Thymus (tissue), 11 donors: ENCODE results near the gene NCR3LG1. TPM values are rescaled to one million over a fixed set of nuclear protein-coding genes. Genes with fewer than 3 reads are reported as not detected.

Experiments
- DNase-seq, 9 donors: peaks; one replicate each; pipeline ENCODE4 v3.0.0-alpha.2; 2013; ENCODE audit warnings: low spot score in 9 of 9, low read depth in 6 of 9, missing footprints in 1 of 9
- H3K27ac ChIP-seq, 2 donors: one replicate each; pipeline ENCODE4 v1.5.1; 2013; ENCODE audit warnings: control low read depth in 1 of 2, low read depth in 1 of 2, low read length in 1 of 2, mild to moderate bottlenecking in 1 of 2, moderate library complexity in 1 of 2
- H3K27me3 ChIP-seq, 2 donors: one replicate each; pipeline ENCODE4 v1.5.1; 2013; ENCODE audit warnings: low read length in 1 of 2; ENCODE audit not compliant: control insufficient read depth in 2 of 2, insufficient read depth in 1 of 2
- H3K36me3 ChIP-seq, 2 donors: one replicate each; pipeline ENCODE4 v1.5.1; 2013; ENCODE audit warnings: low read length in 1 of 2, mild to moderate bottlenecking in 1 of 2, moderate library complexity in 1 of 2; ENCODE audit not compliant: control insufficient read depth in 2 of 2, insufficient read depth in 2 of 2
- H3K4me1 ChIP-seq, 2 donors: one replicate each; pipeline ENCODE4 v1.5.1; 2013; ENCODE audit warnings: low read length in 2 of 2; ENCODE audit not compliant: control insufficient read depth in 2 of 2, insufficient read depth in 2 of 2
- H3K4me3 ChIP-seq, 2 donors: one replicate each; pipeline ENCODE4 v1.5.1; 2013; ENCODE audit warnings: low read length in 2 of 2, control low read depth in 1 of 2, mild to moderate bottlenecking in 1 of 2
- H3K9me3 ChIP-seq, 2 donors: one replicate each; pipeline ENCODE4 v1.5.1; 2013; ENCODE audit warnings: low read length in 1 of 2, mild to moderate bottlenecking in 1 of 2; ENCODE audit not compliant: control insufficient read depth in 2 of 2, insufficient read depth in 1 of 2
- WGBS: extraction: QIAGEN DNeasy Blood & Tissue Kit; methylation state at CpG from one replicate; pipeline ENCODE4 v1.1.7; 2013; 5-methylcytosine and 5-hydroxymethylcytosine counted together
- polyA plus RNA-seq: library from polyadenylated mRNA; stranded (reverse); fragments of 200-250 nt; gene quantifications from one replicate; pipeline ENCODE4 v1.2.3, GENCODE V29; 2013
- total RNA-seq: library from RNA; stranded (reverse); fragments of 120-200 nt; gene quantifications from one replicate; pipeline ENCODE4 v1.2.4, GENCODE V29; 2013
- donor health status: healthy.

NCR3LG1 gene
- total and polyA plus RNA-seq, 2 donors, result 0.37 to 1.0 TPM

- Histone ChIP-seq H3K4me3 (no peak overlapping the region), H3K4me1 (no peaks in the 10 kb centered on the region), H3K36me3 (no peaks in the 10 kb centered on the region), H3K9me3 (no peaks in the 10 kb centered on the region), H3K27ac (no peak overlapping the region), H3K27me3 (no peaks in the 10 kb centered on the region)
- DNase-seq, result no peak
- 93% methylated on average over 18 of the region's 18 CpGs for WGBS
Measured at GRCh38 chr11:17403980-17404759, 52.6 kb downstream of the NCR3LG1 start.

- no peaks in the 10 kb centered on the region for H3K9me3 ChIP-seq
- H3K27ac ChIP-seq, result no peak overlapping the region
- H3K4me3 ChIP-seq, result no peak overlapping the region
- no peaks in the 10 kb centered on the region for H3K4me1 ChIP-seq
- no peak for DNase-seq
- 82% methylated on average over 15 of the region's 15 CpGs for WGBS
- H3K36me3 ChIP-seq, result no peaks in the 10 kb centered on the region
- H3K27me3 ChIP-seq, result no peaks in the 10 kb centered on the region
Measured at GRCh38 chr11:17405232-17406005, 53.8 kb downstream of the NCR3LG1 start.

DNA sequence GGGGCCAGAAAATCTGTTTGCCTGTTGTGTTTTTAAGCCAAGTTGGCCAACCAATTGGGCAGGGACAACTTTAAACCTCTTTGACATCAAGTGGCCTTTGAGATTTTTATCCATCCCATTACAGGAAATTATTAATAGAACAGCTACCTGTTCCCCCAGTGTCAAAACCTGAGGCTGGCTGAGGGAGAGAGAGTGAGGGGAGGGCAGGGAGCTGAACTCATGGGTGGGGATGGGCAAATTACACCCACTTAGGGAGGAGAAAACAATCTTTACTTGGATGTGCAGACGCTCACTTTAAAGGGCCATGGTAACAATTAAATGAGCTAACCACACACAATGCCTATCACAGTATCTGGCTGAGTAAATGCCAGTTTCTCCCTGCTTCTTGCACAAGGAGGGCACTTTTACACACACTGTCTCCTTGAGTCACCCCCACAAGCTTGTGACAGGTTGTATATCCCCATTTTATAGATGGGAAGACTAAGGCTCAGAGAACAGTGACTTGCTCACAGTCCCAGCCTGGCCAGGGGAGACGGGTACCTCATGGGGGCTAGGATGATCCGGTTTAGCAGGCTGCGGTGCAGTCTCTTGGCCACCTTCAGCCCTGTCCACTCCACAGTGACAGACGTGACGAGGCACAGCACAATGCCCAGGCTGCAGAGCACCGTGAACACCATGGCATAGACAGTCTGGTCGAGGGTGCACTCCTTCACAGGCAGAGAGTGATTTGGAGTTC is 54.6 kb downstream of the NCR3LG1 start:
- H3K27me3 ChIP-seq, result no peaks in the 10 kb centered on the region
- no peak for DNase-seq
- no peak overlapping the region for H3K4me3 ChIP-seq
- no peaks in the 10 kb centered on the region for H3K4me1 ChIP-seq
- no peaks in the 10 kb centered on the region for H3K36me3 ChIP-seq
- no peak overlapping the region for H3K27ac ChIP-seq
- H3K9me3 ChIP-seq, result no peaks in the 10 kb centered on the region
- 96% methylated on average over 8 of the region's 8 CpGs for WGBS

DNA sequence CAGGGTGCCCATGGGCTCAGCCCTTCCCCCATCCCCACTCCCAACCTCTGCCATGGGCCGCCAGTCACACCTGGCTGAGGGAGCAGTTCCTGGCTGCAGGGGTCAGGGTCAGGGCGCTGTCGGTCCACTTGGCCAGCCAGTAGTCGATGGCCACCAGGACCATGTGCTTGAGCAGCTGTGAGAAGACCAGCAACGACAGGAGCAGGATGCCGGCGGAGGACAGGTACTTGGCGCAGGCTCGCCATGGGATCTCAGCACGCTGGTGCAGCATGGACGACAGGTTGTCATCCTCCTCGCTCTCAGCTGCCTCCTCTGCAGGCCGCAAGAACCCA is 55.2 kb downstream of the NCR3LG1 start:
- Histone ChIP-seq H3K27ac (no peak overlapping the region), H3K36me3 (no peaks in the 10 kb centered on the region), H3K9me3 (no peaks in the 10 kb centered on the region), H3K27me3 (no peaks in the 10 kb centered on the region), H3K4me3 (no peak overlapping the region), H3K4me1 (no peaks in the 10 kb centered on the region)
- no peak for DNase-seq
- 98% methylated on average over 13 of the region's 13 CpGs for WGBS

GRCh38 chr11:17407575-17407974 is 56.0 kb downstream of the NCR3LG1 start:
- H3K4me1 ChIP-seq, result no peaks in the 10 kb centered on the region
- H3K27me3 ChIP-seq, result no peaks in the 10 kb centered on the region
- DNase-seq, result no peak
- H3K27ac ChIP-seq, result no peak overlapping the region
- H3K4me3 ChIP-seq, result no peak overlapping the region
- 87% methylated on average over 2 of the region's 2 CpGs for whole genome bisulfite sequencing
- H3K9me3 ChIP-seq, result no peaks in the 10 kb centered on the region
- H3K36me3 ChIP-seq, result no peaks in the 10 kb centered on the region

- no peak for DNase-seq
- Histone ChIP-seq H3K27me3 (no peaks in the 10 kb centered on the region), H3K36me3 (no peaks in the 10 kb centered on the region), H3K4me3 (no peak overlapping the region), H3K27ac (no peak overlapping the region), H3K9me3 (no peaks in the 10 kb centered on the region), H3K4me1 (no peaks in the 10 kb centered on the region)
- WGBS, result 97% methylated on average over 2 of the region's 2 CpGs
Measured at GRCh38 chr11:17408026-17408425, 56.4 kb downstream of the NCR3LG1 start.

- Histone ChIP-seq H3K36me3 (no peaks in the 10 kb centered on the region), H3K4me3 (no peak overlapping the region), H3K9me3 (no peaks in the 10 kb centered on the region), H3K27me3 (no peaks in the 10 kb centered on the region), H3K27ac (no peak overlapping the region), H3K4me1 (no peaks in the 10 kb centered on the region)
- WGBS, result 98% methylated on average over 7 of the region's 7 CpGs
- DNase-seq, result no peak
Measured at GRCh38 chr11:17408641-17409040, 57.0 kb downstream of the NCR3LG1 start.

- Histone ChIP-seq H3K27ac (no peak overlapping the region), H3K9me3 (no peaks in the 10 kb centered on the region), H3K4me1 (peaks cover 9 to 21% of the 10 kb centered on the region in 2 donors), H3K4me3 (no peak overlapping the region), H3K36me3 (no peaks in the 10 kb centered on the region), H3K27me3 (peaks cover 0 to 6% of the 10 kb centered on the region in 2 donors)
- WGBS, result 54% methylated on average over 11 of the region's 11 CpGs
- no peak for DNase-seq
Measured at GRCh38 chr11:17410606-17411379, 59.2 kb downstream of the NCR3LG1 start.
